ENCODE data around the gene LILRA6.
"Not testable (repeated sequence)": the region's sequence is repeated elsewhere in the genome, so short reads cannot be mapped to it uniquely, and the experiment has no call there.

The LILRA6 gene

DNA sequence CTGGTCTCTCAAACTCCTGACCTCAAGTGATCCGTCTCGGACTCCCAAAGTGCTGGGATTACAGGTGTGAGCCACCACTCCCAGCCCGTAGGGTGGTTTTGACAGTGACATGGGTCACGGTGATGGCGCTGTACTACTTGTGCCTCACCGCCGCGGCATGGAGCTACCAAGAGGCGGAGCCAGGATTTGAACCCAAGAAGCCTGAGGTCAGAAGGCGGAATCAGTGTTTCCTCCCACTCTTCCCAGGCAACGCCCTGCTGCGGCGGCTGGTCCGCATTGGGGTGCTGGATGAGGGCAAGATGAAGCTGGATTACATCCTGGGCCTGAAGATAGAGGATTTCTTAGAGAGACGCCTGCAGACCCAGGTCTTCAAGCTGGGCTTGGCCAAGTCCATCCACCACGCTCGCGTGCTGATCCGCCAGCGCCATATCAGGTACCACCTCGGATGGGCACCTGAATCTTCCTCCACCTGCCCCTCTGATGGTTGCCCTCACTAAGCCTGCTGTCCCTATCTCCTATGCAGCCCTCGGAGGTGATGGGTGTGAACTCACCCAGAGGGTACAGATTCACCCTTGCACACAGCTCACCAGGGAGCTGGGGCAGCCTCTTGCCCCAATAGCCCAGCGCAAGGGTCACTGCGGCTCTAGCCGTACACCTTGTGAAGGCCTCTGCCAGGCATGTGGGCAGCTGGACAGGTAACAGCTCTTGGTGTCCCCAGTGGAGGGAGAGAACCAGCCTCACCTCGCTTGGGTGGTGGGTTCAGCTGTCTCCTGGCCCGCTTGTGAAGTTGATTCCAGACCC lies 36.4 kb downstream of the LILRA6 start:
- no peak for DNase-seq

DNA sequence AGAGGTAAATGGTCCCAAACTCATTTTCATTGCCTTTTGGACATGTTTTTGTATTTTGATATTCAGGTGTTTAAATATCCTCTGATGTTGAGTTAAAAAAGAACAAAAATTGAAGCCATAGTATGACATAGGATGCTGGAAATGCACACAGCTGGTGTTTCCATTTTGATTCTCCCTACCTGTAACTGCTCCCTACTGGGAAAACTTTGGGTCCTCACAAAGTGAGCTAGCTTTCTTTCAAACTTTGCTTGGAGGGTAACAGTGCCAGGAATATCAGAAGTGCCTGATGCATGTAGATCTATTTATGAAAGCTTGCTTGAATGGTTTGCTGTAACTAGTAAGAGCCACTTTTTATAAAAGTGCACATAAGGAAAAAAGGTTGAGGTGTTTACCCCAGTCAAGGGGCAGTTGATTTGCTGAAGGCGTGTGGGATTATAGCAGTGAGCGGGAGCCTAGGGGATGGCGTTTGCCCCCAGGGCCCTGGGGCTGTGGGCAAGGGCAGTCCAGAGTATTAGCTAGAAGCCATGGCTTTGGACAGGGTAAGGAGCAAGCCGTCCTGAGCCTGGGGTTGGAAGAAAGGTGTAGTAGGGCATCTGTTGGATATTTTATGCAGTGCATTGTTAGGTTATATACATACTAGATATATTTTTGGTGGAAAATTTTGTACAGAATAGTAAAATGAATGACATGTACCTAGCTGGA lies 37.7 kb downstream of the LILRA6 start:
- no peak for DNase-seq

DNA sequence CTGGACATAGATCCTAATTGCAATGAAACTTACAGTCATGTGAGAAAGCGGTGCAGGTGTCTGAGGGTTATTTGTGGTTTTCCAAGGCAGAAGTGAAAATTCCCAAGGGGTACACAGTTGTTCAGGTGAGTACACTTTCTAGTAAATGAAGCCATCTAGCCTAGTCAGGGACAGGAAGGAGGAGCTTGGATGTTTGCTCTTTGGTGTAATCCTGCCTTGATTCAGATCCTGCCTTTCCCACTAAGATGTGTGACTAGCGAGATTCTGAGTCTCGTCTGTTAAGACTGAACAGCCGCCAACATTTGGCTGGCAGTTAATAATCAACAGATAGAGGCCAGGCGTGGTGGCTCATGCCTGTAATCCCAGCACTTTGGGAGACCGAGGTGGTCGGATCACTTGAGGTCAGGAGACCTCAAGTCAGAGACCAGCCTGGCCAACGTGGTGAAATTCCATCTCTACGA lies 39.4 kb downstream of the LILRA6 start:
- peak; percentile 4 for DNase-seq

DNA sequence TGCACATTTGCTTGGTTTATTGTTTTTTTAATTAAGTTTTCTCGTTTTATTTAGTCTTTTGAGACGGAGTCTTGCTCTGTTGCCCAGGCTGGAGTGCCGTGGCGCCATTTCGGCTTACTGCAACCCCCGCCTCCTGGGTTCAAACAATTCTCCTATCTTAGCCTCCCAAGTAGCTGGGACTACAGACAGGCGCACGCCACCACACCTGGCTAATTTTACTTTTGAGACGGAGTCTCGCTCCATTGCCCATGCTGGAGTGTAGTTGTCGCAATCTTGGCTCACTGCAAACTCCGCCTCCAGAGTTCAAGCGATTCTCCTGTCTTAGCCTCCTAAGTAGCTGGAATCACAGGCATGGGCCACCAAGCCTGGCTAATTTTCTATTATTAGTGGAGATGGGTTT lies 40.6 kb downstream of the LILRA6 start:
- no peak for DNase-seq

DNA sequence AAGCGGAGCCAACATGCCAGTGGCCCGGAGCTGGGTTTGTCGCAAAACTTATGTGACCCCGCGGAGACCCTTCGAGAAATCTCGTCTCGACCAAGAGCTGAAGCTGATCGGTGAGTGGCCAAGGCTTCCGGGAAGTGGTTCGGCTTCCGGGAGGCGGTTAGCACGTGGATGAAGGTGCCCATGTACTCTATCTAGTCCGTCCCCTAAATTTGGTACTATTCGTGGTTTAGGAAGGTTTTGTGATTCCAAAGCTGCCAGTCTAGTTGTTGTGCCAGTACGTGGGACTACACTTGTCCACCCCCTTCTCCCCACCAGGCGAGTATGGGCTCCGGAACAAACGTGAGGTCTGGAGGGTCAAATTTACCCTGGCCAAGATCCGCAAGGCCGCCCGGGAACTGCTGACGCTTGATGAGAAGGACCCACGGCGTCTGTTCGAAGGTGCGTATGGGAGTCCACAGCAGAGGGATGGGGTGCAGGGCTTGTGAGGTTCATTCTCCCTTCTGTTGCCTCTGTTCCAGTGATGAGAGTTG lies 41.4 kb downstream of the LILRA6 start:
- DNase-seq: no peak

DNA sequence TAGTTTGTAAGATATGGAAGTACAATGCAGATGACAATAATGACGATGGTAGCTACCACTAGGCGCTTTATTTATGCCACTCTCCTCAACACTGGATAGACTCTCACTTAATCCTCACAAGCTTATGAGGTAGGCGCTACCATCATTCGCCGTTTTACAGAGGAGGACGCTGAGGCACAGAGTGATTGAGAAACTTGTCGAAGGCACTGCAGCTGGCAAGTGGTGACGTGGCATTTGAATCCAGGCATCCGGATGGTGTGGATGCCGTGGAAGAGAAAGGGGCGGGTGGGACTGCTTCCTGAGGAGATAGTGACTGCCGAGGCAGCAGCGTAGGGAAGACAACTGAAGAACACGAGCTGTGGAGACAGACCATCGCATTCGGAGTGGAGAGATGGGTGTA lies 43.2 kb downstream of the LILRA6 start:
- no peak for DNase-seq

DNA sequence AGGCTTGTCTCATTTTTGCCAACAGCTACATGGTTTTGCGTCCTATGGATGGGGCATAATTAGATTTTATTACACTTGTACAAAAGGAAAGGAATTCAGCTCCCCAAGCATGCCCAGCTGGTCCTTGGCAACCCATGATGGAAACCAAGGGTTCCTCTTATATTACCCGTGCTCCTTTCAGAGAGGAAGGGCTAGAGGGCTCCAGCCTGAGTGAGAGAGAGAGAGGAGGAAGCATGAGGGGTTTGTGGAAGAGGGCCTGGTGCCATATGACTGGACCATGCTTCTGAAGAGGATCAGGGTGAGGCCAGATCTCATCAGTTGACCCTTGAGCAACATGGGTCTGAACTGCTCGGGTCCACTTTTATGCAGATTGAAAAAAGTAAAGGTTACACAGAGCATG lies 45.5 kb downstream of the LILRA6 start:
- no peak for DNase-seq

DNA sequence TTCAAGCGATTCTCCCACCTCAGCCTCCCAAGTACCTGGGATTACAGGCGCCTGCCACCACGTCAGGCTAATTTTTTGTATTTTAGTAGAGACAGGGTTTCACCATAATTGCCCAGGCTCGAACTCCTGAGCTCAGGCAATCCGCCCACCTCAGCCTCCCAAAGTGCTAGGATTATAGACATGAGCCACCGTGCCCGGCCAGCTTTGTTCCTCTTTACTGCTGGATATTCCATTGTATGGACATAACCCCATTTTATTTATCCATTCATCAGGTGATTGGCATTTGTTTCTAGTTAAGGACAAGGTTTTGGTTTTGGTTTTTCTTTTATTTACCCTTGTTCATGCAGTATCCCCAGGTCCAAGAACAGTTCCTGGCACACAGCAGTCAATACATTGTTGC lies 46.1 kb downstream of the LILRA6 start:
- DNase-seq: no peak

DNA sequence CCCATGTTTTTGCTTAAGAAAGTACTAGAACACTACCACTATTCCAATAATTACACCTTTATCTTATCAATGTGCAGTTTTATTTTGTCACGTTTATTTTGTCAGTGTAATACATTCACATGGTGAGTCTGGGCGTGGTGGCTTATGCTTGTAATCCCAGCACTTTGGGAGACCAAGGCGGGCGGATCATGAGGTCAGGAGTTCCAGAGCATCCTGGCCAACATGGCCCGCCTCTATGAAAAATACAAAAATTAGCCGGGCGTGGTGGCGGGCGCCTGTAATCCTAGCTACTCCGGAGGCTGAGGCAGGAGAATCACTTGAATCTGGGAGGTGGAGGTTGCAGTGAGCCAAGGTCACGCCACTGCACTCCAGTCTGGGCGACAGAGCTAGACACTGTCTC lies 48.1 kb downstream of the LILRA6 start:
- not testable (repeated sequence) for DNase-seq

DNA sequence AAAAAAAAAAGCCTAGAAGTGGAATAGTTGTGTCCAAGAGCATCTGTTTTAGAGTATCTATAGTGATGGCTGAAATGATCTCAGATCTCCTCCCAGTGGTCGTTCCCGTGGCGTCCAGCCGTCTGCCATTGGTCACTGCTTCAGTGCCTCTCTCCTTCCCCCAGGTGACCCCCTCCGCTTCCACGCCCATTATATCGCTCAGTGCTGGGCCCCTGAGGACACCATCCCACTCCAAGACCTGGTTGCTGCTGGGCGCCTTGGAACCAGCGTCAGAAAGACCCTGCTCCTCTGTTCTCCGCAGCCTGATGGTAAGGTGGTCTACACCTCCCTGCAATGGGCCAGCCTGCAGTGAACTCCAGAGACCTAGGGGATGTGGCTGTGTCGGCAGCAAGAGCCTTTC lies 49.6 kb downstream of the LILRA6 start:
- no peak for DNase-seq

DNA sequence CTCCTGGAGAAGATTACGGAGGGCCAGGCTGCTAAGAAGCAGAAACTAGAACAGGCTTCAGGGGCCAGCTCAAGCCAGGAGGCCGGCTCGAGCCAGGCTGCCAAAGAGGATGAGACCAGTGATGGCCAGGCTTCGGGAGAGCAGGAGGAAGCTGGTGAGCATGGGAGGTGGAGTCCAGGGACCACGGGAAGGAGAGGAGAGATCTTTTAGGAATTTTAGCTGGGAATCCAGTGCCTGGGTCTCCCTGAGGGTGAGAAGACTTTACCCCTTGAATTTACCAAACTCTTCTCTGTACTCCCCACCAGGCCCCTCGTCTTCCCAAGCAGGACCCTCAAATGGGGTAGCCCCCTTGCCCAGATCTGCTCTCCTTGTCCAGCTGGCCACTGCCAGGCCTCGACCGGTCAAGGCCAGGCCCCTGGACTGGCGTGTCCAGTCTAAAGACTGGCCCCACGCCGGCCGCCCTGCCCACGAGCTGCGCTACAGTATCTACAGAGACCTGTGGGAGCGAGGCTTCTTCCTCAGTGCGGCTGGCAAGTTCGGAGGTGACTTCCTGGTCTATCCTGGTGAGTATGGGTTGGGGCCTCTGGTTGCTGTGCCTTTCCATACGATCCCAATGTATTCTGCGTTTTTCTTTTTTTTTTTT lies 50.7 kb downstream of the LILRA6 start:
- no peak for DNase-seq

DNA sequence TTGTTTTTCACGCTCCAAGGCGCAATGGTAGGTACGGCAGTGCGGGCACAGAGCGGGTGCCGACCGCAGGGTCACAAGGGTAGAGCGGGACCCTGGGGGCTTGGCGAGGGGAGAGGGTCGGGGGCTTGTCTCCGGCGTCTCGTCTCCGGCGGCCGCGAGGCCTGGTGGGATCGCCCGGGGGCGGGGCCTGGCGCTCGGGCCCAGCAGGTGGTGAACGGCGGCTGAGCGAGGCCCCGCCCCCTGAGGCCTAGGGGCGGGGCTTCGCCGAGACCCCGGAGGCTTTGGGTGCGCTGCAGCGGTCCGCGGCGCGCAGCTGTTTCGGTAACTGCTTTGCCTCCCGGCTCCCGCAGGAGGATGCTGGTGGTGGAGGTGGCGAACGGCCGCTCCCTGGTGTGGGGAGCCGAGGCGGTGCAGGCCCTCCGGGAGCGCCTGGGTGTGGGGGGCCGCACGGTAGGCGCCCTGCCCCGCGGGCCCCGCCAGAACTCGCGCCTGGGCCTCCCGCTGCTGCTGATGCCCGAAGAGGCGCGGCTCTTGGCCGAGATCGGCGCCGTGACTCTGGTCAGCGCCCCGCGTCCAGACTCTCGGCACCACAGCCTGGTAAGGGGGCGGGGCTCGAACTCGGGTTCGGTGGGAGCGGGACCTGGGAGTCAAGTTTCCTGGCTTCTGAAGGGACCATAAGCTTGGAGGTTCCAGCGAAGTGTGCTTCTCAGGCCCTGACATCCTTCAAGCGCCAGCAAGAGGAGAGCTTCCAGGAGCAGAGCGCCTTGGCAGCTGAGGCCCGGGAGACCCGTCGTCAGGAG lies 51.4 kb downstream of the LILRA6 start, which contains the start of gene TSEN34:
TSS of gene TSEN34 (plus strand) at position 298 of the 800 bp plus-strand sequence. CDS start at position 355, 57 bp downstream.
- peak; percentile 78 for DNase-seq

DNA sequence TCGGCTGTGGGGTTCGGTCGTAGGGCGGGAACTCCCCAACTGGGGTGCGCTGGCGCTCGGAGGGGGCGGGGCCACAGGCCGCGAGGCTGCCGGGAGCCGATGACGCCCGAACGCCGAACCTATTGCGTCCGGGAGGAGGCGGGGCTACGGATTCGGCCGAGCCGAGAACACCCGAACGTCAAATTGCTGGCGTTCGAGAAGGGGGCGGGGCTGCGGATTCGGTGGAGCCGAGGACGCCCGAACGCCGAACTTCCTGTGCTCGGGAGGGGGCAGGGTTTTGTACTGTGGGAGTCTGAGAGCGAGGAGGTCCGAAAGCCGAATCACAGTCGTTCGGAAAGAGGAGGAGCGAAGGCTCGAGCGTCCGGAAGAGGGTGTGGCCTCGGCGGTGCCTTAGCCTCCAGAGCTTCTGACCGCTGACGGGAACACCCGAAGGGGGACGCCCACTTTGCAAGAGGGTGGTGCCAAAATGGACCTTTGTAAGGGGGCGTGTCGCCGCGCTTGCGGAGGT lies 52.0 kb downstream of the LILRA6 start:
- DNase-seq: peak; percentile 100

DNA sequence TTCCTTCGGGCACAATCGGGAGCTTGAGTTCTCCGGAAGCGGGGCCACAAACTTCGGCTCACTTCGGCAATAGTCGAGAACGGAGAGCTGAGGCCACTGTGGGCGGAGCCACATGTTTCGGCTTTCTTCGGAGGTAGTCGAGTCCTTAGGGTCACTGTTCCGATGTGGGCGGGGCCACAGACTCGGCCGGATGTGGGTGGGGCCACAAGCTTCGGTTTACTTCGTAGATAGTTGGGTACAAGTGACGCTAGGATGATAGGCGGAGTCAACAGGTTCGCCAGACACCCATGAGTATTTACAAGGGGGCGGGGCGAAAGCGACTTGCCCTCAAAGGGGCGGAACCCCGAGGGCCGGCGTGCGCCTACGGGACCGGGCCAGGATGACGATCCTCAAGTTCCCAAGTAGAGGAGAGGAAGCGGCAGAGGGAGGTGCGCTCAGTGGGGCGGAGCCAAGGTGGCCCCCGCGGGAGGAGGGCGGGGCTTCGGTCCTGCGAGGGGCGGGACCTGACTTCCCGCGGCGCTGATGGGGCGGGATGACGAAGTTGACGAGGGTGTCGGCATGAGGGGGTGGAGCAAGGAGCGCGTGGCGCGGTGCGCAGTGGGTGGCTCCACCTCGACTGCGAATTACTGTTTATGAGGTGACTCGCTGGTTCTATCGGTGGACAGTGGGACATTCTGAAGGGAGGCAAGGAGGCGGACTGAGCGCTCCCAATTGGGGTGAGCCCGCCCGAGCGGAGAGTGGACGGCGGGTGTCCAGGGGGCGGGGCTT lies 52.7 kb downstream of the LILRA6 start:
- peak; percentile 100 for DNase-seq

DNA sequence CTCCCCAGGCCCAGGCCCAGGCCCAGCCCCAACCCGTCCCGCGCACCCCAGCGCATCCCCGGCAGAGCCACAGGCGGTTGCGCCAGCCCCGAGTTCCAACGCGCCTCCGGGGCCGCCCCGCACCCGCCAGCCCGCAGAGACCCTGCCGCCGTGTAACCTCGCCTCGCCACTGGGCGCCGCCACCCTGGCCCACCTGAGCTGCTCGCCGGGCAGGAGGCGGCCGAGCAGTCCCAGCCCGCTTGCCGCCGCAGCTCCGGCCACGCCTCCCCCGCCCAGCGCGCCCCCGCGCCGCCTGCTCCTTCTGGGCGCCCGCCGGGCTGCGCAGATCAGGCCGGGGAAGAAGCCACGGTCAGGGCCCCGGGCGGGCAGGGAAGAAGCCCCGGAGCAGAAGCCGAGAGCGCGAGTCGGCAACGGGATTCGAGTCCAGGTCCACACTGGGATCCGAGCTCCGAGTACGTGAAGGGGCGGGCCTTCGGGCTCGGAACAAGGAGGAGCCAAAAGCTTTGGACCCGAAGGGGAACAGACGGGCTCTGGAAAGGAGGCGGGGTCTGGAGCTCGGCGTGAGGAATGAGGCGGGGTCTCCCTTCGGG lies 53.4 kb downstream of the LILRA6 start, which contains the start of gene MBOAT7:
TSS of gene MBOAT7 (minus strand) at position 436 of the 590 bp plus-strand sequence. CDS start 1,072 bp downstream, outside the sequence.
- no peak for DNase-seq

DNA sequence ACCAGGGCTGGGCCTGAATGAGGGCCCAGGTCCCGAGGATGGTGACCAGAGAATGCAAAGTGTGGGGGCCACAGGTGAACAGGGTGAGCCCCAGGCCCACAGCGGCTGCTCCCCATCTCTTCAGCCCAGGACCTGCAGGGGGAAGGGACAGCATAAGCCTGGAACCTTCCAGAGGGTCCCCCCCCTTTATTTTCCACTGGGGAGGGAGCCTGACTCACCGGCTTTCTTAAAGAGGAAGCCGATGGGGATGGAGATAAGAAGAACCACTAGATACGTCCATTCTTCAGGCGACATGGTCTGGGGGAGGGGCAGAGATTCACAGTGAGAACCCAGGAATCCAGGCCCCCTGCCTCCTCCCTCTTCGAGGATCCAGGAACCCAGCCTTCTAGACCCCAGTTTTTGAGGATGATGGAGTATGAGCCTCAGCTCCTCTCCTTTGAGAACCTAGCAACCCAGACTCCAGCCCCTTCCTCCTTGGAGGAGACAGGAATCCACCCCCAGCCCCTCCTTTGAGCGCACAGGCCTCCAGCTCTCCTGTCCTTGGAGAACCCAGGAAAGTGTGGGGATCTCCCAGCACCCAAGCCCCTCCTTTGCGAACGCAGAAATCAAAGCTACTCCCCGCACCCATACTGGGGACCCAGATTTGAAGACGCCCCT lies 54.2 kb downstream of the LILRA6 start:
- peak; percentile 49 for DNase-seq

DNA sequence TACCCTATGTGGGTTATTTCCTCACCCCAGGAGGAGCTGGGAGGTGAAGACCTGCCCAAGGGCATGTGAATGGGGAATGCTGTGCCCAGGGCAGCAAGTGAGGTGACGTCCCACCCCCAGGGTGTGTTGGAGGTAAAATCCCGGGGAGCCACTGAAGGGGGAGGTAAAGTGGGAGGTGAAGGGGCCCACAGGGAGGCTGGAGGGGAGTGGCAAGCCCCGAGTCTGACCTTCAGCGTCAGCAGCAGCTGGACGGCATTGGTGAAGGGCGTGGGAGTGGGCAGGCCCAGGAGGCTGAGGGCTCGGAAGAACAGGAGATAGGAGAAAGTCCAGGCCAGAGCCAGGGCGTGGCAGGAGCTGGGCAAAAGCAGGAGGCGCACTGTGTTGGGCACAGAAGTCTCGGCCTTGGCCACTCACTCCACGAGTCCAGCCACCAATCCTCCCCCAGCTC lies 55.6 kb downstream of the LILRA6 start:
- no peak for DNase-seq

Data from fibroblast of upper back skin (primary cell).